HL-60 (cell line): ENCODE results near the gene GPD2.

Source experiments
- DNase-seq, 2 experiments: peaks; one replicate each; pipeline ENCODE4 v3.0.0-alpha.2; 2010 to 2020; ENCODE audit warnings: low read depth in 1 of 2, low spot score in 1 of 2
- H3K27ac ChIP-seq: fragments of 250-450 bp; sonication (Bioruptor Pico); replicated peaks from 2 replicates; pipeline ENCODE4 v1.5.1; 2020; ENCODE audit warnings: mild to moderate bottlenecking, moderate library complexity
- H3K27me3 ChIP-seq: fragments of 250-450 bp; sonication (Bioruptor Pico); 2 replicates; pipeline ENCODE4 v1.5.1; 2021; ENCODE audit warnings: mild to moderate bottlenecking, moderate library complexity; ENCODE audit not compliant: insufficient read depth, poor library complexity, severe bottlenecking
- H3K4me3 ChIP-seq: replicated peaks from 2 replicates; pipeline ENCODE4 v1.5.1; 2011; ENCODE audit warnings: mild to moderate bottlenecking, control low read depth, low read length; ENCODE audit not compliant: insufficient read depth
- CTCF ChIP-seq: IDR thresholded peaks from one replicate; pipeline ENCODE4 v1.5.1; 2011; ENCODE audit warnings: low read length, control low read depth, inconsistent platforms; ENCODE audit not compliant: insufficient read depth
- GABPA ChIP-seq: IDR thresholded peaks from 2 replicates; pipeline ENCODE4 v1.6.1; 2012; ENCODE audit warnings: low read depth
- POLR2AphosphoS5 ChIP-seq: IDR thresholded peaks from 2 replicates; pipeline ENCODE4 v1.6.1; 2012; ENCODE audit warnings: low read depth
- REST ChIP-seq: IDR thresholded peaks from 2 replicates; pipeline ENCODE4 v1.6.1; 2012; ENCODE audit warnings: low read depth; ENCODE audit not compliant: insufficient replicate concordance
- SPI1 ChIP-seq: IDR thresholded peaks from 2 replicates; pipeline ENCODE4 v1.6.1; 2012; ENCODE audit warnings: low read depth, mild to moderate bottlenecking, borderline replicate concordance

GPD2 gene

GRCh38 chr2:156593594-156593921 lies 157.4 kb downstream of the GPD2 start:
- no peak overlapping the region for H3K4me3 ChIP-seq
- no peak overlapping the region for H3K27ac ChIP-seq
- H3K27me3 ChIP-seq = peaks cover 3% of the 10 kb centered on the region
- TF ChIP-seq CTCF (no peak), POLR2AphosphoS5 (no peak), GABPA (no peak), SPI1 (no peak), REST (no peak)
- DNase-seq = no peak

- no peak for DNase-seq
- H3K4me3 ChIP-seq = no peak overlapping the region
- no peak for TF ChIP-seq POLR2AphosphoS5
- H3K27me3 ChIP-seq = peaks cover 3% of the 10 kb centered on the region
- no peak overlapping the region for H3K27ac ChIP-seq
These were observed 162.4 kb downstream of the GPD2 start for GRCh38 chr2:156598563-156598962.

DNA sequence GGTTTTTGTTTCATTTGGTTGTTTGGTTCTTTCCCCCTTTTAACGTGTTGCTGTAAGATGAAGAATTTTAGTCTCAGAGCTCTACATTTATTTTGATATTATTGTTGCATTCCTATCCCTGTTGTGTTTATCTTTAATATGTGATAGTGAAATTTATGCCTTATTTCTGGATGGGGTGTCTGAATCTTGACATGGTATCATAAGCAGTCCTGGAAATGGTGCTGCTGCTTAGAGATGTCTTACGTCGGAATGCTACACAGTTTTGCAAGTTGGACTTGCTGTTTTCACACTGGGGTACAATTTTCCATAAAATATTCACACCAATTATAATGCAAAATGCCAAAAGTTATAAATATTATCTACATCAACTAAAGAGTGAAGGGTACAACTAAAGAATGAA lies 164.0 kb downstream of the GPD2 start:
- no peak for TF ChIP-seq SPI1
- TF ChIP-seq CTCF = no peak
- TF ChIP-seq POLR2AphosphoS5 = no peak
- TF ChIP-seq REST = no peak
- TF ChIP-seq GABPA = no peak
- Histone ChIP-seq H3K4me3 (no peak overlapping the region), H3K27me3 (no peaks in the 10 kb centered on the region), H3K27ac (no peak overlapping the region)
- DNase-seq = no peak

- no peak for DNase-seq
- TF ChIP-seq REST (no peak), POLR2AphosphoS5 (no peak), SPI1 (no peak), CTCF (no peak)
- Histone ChIP-seq H3K4me3 (no peak overlapping the region), H3K27ac (no peak overlapping the region), H3K27me3 (peaks cover 2% of the 10 kb centered on the region)
These were observed 165.8 kb downstream of the GPD2 start for GRCh38 chr2:156601855-156602551.
